HEK293 (cell line): Measurements from ENCODE around the gene DAO.

ENCODE experiments used
- KLF10 ChIP-seq: fragments of 450-650 bp; IDR thresholded peaks from 2 replicates; pipeline ENCODE4 v1.5.1; 2018; ENCODE audit warnings: missing biosample characterization, mild to moderate bottlenecking, missing genetic modification characterization
- KLF16 ChIP-seq: fragments of 450-650 bp; formaldehyde crosslinking; IDR thresholded peaks from 2 replicates; pipeline ENCODE4 v1.5.1; 2017; ENCODE audit warnings: missing biosample characterization, missing genetic modification characterization
- MYNN ChIP-seq: fragments of 450-650 bp; formaldehyde crosslinking; IDR thresholded peaks from 2 replicates; pipeline ENCODE4 v1.5.1; 2016; ENCODE audit warnings: missing biosample characterization, missing genetic modification characterization, borderline replicate concordance
- MZF1 ChIP-seq: fragments of 450-650 bp; formaldehyde crosslinking; IDR thresholded peaks from 2 replicates; pipeline ENCODE4 v1.5.1; 2017; ENCODE audit warnings: missing biosample characterization, missing genetic modification characterization, borderline replicate concordance
- SETDB1 ChIP-seq: IDR thresholded peaks from one replicate; pipeline ENCODE4 v1.6.1; 2017; ENCODE audit warnings: mild to moderate bottlenecking, low read length, moderate library complexity, mixed read lengths; ENCODE audit not compliant: insufficient read length
- TRIM28 ChIP-seq: IDR thresholded peaks from 2 replicates; pipeline ENCODE4 v1.6.1; 2011; ENCODE audit warnings: low read length, control low read depth, borderline replicate concordance
- WT1 ChIP-seq: fragments of 450-650 bp; formaldehyde crosslinking; IDR thresholded peaks from 2 replicates; pipeline ENCODE4 v1.5.1; 2016; ENCODE audit warnings: missing biosample characterization, missing genetic modification characterization
- ZBTB20 ChIP-seq: fragments of 450-650 bp; formaldehyde crosslinking; IDR thresholded peaks from 2 replicates; pipeline ENCODE4 v1.5.1; 2016; ENCODE audit warnings: missing biosample characterization, missing genetic modification characterization
- ZBTB21 ChIP-seq: fragments of 450-650 bp; formaldehyde crosslinking; IDR thresholded peaks from 2 replicates; pipeline ENCODE4 v1.5.1; 2017; ENCODE audit warnings: missing biosample characterization, missing genetic modification characterization
- ZIC2 ChIP-seq: fragments of 450-650 bp; formaldehyde crosslinking; IDR thresholded peaks from 2 replicates; pipeline ENCODE4 v1.5.1; 2016; ENCODE audit warnings: missing biosample characterization, missing genetic modification characterization
- ZNF10 ChIP-seq: fragments of 450-650 bp; formaldehyde crosslinking; IDR thresholded peaks from 2 replicates; pipeline ENCODE4 v1.5.1; 2017; ENCODE audit warnings: missing biosample characterization, missing genetic modification characterization
- ZNF114 ChIP-seq: fragments of 450-650 bp; formaldehyde crosslinking; IDR thresholded peaks from 2 replicates; pipeline ENCODE4 v1.5.0; 2017; ENCODE audit warnings: missing biosample characterization, missing genetic modification characterization
- ZNF16 ChIP-seq: fragments of 450-650 bp; formaldehyde crosslinking; IDR thresholded peaks from 2 replicates; pipeline ENCODE4 v1.5.1; 2016; ENCODE audit warnings: low read depth, missing biosample characterization, missing genetic modification characterization
- ZNF239 ChIP-seq: fragments of 450-650 bp; formaldehyde crosslinking; IDR thresholded peaks from 2 replicates; pipeline ENCODE4 v1.5.1; 2016; ENCODE audit warnings: missing biosample characterization, missing genetic modification characterization
- ZNF394 ChIP-seq: fragments of 450-650 bp; formaldehyde crosslinking; IDR thresholded peaks from 2 replicates; pipeline ENCODE4 v1.5.1; 2016; ENCODE audit warnings: missing biosample characterization, missing genetic modification characterization, mild to moderate bottlenecking, moderate library complexity, borderline replicate concordance
- ZNF510 ChIP-seq: fragments of 450-650 bp; formaldehyde crosslinking; IDR thresholded peaks from 2 replicates; pipeline ENCODE4 v1.5.1; 2018; ENCODE audit warnings: mild to moderate bottlenecking, missing genetic modification characterization, missing biosample characterization; ENCODE audit not compliant: insufficient replicate concordance
- ZNF610 ChIP-seq: fragments of 450-650 bp; formaldehyde crosslinking; IDR thresholded peaks from 2 replicates; pipeline ENCODE4 v1.5.1; 2016; ENCODE audit warnings: missing biosample characterization, missing genetic modification characterization, borderline replicate concordance
- ZNF629 ChIP-seq: fragments of 450-650 bp; formaldehyde crosslinking; IDR thresholded peaks from 2 replicates; pipeline ENCODE4 v1.5.1; 2017; ENCODE audit warnings: missing biosample characterization, missing genetic modification characterization
- ZNF658 ChIP-seq: fragments of 450-650 bp; formaldehyde crosslinking; IDR thresholded peaks from 2 replicates; pipeline ENCODE4; 2016; ENCODE audit warnings: missing biosample characterization, missing genetic modification characterization
- ZNF776 ChIP-seq: fragments of 450-650 bp; formaldehyde crosslinking; IDR thresholded peaks from 2 replicates; pipeline ENCODE4 v1.5.0; 2017; ENCODE audit warnings: missing biosample characterization, missing genetic modification characterization, borderline replicate concordance
- ZSCAN23 ChIP-seq: fragments of 450-650 bp; formaldehyde crosslinking; IDR thresholded peaks from 2 replicates; pipeline ENCODE4 v1.5.1; 2016; ENCODE audit warnings: missing biosample characterization, missing genetic modification characterization
- ZXDB ChIP-seq: fragments of 450-650 bp; formaldehyde crosslinking; IDR thresholded peaks from 2 replicates; pipeline ENCODE4 v1.5.1; 2016; ENCODE audit warnings: missing biosample characterization, missing genetic modification characterization
- TF ChIP-seq, protein P1 (sequence below): fragments of 450-650 bp; formaldehyde crosslinking; IDR thresholded peaks from 2 replicates; pipeline ENCODE4 v1.5.1; 2016; ENCODE audit warnings: missing biosample characterization, missing genetic modification characterization
- TF ChIP-seq, protein P2 (sequence below): fragments of 450-650 bp; formaldehyde crosslinking; IDR thresholded peaks from 2 replicates; pipeline ENCODE4 v1.5.1; 2016; ENCODE audit warnings: missing biosample characterization, missing genetic modification characterization
- TF ChIP-seq, protein P3 (sequence below): fragments of 450-650 bp; formaldehyde crosslinking; IDR thresholded peaks from 2 replicates; pipeline ENCODE4 v1.5.1; 2016; ENCODE audit warnings: missing biosample characterization, missing genetic modification characterization
- TF ChIP-seq, protein P4 (sequence below): fragments of 450-650 bp; formaldehyde crosslinking; IDR thresholded peaks from 2 replicates; pipeline ENCODE4 v1.5.1; 2016; ENCODE audit warnings: missing biosample characterization, missing genetic modification characterization
- TF ChIP-seq, protein P5 (sequence below): fragments of 450-650 bp; formaldehyde crosslinking; IDR thresholded peaks from 2 replicates; pipeline ENCODE4 v1.5.1; 2016; ENCODE audit warnings: missing biosample characterization, missing genetic modification characterization
- TF ChIP-seq, protein P6 (sequence below): fragments of 450-650 bp; formaldehyde crosslinking; IDR thresholded peaks from 2 replicates; pipeline ENCODE4 v1.5.1; 2016; ENCODE audit warnings: missing biosample characterization, missing genetic modification characterization
- TF ChIP-seq, protein P7 (sequence below): fragments of 450-650 bp; formaldehyde crosslinking; IDR thresholded peaks from 2 replicates; pipeline ENCODE4 v1.5.1; 2016; ENCODE audit warnings: missing biosample characterization, missing genetic modification characterization

DAO gene

DNA sequence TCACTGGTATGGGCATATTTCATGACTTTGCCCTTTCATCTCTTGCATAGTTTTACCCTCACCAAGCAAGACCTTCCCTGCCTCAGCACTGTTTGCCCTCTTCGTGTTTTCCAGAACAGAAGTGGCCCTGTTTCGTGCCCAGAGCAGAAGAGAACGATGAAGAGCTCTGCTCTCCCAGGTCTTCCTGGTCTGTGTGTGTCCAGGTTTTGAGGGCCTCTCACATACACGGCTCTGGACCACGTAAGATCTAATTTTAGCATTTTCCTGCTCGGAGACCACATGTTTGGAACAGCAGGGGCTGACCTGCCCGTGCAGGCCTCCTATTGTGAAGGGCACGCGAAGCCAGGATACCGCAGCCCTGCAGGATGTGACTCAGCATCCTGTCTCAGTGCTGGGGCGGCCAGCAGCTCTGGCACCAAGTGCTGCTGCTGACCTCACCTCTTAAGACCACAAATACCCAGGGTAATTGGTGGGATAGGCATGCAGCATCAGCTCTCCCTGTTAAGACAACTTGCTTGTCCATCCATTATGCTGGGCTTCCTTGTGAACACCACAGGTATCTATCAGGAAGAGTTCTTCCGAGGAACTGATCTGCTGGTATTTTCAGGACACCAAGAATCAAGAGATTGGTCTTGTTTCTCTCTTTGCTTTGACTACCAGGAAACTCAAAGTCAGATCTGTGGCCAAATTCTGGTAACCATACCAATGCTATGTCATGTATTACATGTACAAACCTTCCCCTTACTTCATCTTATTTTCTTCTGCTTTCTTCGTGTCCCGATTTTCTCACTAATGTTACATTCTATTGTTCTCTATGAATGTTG is 41.5 kb upstream of the DAO start (continued):
- TF ChIP-seq, protein P1, sequence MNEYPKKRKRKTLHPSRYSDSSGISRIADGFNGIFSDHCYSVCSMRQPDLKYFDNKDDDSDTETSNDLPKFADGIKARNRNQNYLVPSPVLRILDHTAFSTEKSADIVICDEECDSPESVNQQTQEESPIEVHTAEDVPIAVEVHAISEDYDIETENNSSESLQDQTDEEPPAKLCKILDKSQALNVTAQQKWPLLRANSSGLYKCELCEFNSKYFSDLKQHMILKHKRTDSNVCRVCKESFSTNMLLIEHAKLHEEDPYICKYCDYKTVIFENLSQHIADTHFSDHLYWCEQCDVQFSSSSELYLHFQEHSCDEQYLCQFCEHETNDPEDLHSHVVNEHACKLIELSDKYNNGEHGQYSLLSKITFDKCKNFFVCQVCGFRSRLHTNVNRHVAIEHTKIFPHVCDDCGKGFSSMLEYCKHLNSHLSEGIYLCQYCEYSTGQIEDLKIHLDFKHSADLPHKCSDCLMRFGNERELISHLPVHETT (tag by site-specific recombination) = peak; percentile 83
- TF ChIP-seq ZNF10 (tag by site-specific recombination) = no peak
- TF ChIP-seq SETDB1 = no peak
- peak; percentile 94 for TF ChIP-seq ZNF629 (tag by site-specific recombination)
- TF ChIP-seq ZBTB20 (tag by site-specific recombination) = no peak
- TF ChIP-seq ZSCAN23 (tag by site-specific recombination) = no peak
- peak; percentile 98 for TF ChIP-seq ZXDB (tag by site-specific recombination)
- TF ChIP-seq, protein P2, sequence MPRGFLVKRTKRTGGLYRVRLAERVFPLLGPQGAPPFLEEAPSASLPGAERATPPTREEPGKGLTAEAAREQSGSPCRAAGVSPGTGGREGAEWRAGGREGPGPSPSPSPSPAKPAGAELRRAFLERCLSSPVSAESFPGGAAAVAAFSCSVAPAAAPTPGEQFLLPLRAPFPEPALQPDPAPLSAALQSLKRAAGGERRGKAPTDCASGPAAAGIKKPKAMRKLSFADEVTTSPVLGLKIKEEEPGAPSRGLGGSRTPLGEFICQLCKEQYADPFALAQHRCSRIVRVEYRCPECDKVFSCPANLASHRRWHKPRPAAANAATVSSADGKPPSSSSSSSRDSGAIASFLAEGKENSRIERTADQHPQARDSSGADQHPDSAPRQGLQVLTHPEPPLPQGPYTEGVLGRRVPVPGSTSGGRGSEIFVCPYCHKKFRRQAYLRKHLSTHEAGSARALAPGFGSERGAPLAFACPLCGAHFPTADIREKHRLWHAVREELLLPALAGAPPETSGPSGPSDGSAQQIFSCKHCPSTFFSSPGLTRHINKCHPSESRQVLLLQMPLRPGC (tag by site-specific recombination) = peak; percentile 83
- TF ChIP-seq, protein P3, sequence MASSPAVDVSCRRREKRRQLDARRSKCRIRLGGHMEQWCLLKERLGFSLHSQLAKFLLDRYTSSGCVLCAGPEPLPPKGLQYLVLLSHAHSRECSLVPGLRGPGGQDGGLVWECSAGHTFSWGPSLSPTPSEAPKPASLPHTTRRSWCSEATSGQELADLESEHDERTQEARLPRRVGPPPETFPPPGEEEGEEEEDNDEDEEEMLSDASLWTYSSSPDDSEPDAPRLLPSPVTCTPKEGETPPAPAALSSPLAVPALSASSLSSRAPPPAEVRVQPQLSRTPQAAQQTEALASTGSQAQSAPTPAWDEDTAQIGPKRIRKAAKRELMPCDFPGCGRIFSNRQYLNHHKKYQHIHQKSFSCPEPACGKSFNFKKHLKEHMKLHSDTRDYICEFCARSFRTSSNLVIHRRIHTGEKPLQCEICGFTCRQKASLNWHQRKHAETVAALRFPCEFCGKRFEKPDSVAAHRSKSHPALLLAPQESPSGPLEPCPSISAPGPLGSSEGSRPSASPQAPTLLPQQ (tag by site-specific recombination) = peak; percentile 77; the same call in 1 of the 2 replicates
- 0 out of 2 replicates have a peak, but pooled peaks have one; percentile 49 for TF ChIP-seq KLF10 (tag by site-specific recombination)
- TF ChIP-seq ZBTB21 = peak; percentile 63
- TF ChIP-seq ZNF510 (tag by site-specific recombination) = no peak
- no peak for TF ChIP-seq MZF1
- TF ChIP-seq ZIC2 (tag by site-specific recombination) = peak; percentile 96
- no peak for TF ChIP-seq ZNF114
- TF ChIP-seq, protein P4, sequence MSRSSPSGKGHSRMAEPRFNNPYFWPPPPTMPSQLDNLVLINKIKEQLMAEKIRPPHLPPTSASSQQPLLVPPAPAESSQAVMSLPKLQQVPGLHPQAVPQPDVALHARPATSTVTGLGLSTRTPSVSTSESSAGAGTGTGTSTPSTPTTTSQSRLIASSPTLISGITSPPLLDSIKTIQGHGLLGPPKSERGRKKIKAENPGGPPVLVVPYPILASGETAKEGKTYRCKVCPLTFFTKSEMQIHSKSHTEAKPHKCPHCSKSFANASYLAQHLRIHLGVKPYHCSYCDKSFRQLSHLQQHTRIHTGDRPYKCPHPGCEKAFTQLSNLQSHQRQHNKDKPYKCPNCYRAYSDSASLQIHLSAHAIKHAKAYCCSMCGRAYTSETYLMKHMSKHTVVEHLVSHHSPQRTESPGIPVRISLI (tag by site-specific recombination) = 0 out of 2 replicates have a peak, but pooled peaks have one; percentile 17
- TF ChIP-seq ZNF610 (tag by site-specific recombination) = no peak
- no peak for TF ChIP-seq ZNF658
- TF ChIP-seq ZNF239 = no peak
- TF ChIP-seq, protein P5, sequence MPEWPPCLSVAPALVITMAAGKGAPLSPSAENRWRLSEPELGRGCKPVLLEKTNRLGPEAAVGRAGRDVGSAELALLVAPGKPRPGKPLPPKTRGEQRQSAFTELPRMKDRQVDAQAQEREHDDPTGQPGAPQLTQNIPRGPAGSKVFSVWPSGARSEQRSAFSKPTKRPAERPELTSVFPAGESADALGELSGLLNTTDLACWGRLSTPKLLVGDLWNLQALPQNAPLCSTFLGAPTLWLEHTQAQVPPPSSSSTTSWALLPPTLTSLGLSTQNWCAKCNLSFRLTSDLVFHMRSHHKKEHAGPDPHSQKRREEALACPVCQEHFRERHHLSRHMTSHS (tag by site-specific recombination) = 0 out of 2 replicates have a peak, but pooled peaks have one; percentile 27
- TF ChIP-seq ZNF776 (tag by site-specific recombination) = no peak
- TF ChIP-seq, protein P6, sequence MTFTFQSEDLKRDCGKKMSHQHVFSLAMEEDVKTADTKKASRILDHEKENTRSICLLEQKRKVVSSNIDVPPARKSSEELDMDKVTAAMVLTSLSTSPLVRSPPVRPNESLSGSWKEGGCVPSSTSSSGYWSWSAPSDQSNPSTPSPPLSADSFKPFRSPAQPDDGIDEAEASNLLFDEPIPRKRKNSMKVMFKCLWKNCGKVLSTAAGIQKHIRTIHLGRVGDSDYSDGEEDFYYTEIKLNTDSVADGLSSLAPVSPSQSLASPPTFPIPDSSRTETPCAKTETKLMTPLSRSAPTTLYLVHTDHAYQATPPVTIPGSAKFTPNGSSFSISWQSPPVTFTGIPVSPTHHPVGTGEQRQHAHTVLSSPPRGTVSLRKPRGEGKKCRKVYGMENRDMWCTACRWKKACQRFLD (tag by site-specific recombination) = no peak
- TF ChIP-seq, protein P7, sequence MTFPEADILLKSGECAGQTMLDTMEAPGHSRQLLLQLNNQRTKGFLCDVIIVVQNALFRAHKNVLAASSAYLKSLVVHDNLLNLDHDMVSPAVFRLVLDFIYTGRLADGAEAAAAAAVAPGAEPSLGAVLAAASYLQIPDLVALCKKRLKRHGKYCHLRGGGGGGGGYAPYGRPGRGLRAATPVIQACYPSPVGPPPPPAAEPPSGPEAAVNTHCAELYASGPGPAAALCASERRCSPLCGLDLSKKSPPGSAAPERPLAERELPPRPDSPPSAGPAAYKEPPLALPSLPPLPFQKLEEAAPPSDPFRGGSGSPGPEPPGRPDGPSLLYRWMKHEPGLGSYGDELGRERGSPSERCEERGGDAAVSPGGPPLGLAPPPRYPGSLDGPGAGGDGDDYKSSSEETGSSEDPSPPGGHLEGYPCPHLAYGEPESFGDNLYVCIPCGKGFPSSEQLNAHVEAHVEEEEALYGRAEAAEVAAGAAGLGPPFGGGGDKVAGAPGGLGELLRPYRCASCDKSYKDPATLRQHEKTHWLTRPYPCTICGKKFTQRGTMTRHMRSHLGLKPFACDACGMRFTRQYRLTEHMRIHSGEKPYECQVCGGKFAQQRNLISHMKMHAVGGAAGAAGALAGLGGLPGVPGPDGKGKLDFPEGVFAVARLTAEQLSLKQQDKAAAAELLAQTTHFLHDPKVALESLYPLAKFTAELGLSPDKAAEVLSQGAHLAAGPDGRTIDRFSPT (tag by site-specific recombination) = peak; percentile 79
- peak; percentile 93 for TF ChIP-seq MYNN (tag by site-specific recombination)
- no peak for TF ChIP-seq ZNF16 (tag by site-specific recombination)
- TF ChIP-seq ZNF394 (tag by site-specific recombination) = peak; percentile 75
- TF ChIP-seq KLF16 = no peak
- peak; percentile 49; the same call in 1 of the 2 replicates for TF ChIP-seq TRIM28
- TF ChIP-seq WT1 (tag by site-specific recombination) = peak; percentile 34; the same call in 1 of the 2 replicates
